Measurements from ENCODE around the gene NDUFA11.

DNA sequence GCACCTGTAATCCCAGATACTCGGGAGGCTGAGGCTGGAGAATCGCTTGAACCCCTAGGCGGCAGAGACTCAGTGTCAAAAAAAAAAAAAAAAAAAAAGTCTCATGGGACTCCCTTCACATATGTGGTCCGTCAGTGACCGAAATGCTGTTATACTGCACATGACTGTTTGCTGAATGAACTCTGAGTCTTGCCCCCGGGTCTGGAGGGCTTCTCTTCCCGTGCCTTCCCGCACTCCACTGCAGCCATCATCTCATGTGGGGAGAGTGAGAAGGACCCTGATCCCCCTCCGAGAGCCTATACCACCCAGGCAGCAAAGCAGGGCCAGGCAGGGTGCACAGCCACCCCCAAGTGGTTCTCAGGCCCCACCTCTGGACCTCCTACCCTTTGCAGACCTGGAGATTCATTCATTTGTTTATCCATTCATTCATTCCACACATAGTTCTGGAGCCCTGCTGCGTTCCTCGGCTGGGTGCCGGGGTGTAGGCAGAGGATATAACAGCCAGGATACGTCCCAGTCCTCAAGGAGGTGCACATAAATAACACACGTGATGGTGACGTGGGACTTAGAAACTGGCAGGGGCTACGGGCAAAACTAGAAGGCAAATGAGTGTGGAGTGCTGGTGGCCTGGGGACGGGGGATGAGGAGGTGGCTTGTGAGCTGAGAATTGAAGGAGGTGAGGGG is 14.2 kb downstream of the NDUFA11 start:
- no peak for TF ChIP-seq CTCF (IDR thresholded peaks at IDR 0.05)
- no peak for TF ChIP-seq POLR2AphosphoS5 (IDR thresholded peaks at IDR 0.05)

Data from breast epithelium (tissue), 3 donors.